ENCODE measurements around the gene ZBTB8B. TPM values are rescaled to one million over a fixed set of nuclear protein-coding genes. Genes with fewer than 3 reads are reported as not detected.
"Not testable (repeated sequence)": the region's sequence is repeated elsewhere in the genome, so short reads cannot be mapped to it uniquely, and the experiment has no call there.

ZBTB8B gene
- total RNA-seq, 1 donor from 2014 or later, result 1.9 TPM

GRCh38 chr1:32466761-32467160 is 1.9 kb downstream of the ZBTB8B start:
- H3K27ac Mint-ChIP-seq, result no peak overlapping the region
- peaks cover 4% of the 10 kb centered on the region for H3K4me1 Mint-ChIP-seq (ENCODE audit: unreplicated experiment)
- no peaks in the 10 kb centered on the region for H3K9me3 Mint-ChIP-seq
- H3K36me3 Mint-ChIP-seq, result no peaks in the 10 kb centered on the region
- TF ChIP-seq, protein P1, sequence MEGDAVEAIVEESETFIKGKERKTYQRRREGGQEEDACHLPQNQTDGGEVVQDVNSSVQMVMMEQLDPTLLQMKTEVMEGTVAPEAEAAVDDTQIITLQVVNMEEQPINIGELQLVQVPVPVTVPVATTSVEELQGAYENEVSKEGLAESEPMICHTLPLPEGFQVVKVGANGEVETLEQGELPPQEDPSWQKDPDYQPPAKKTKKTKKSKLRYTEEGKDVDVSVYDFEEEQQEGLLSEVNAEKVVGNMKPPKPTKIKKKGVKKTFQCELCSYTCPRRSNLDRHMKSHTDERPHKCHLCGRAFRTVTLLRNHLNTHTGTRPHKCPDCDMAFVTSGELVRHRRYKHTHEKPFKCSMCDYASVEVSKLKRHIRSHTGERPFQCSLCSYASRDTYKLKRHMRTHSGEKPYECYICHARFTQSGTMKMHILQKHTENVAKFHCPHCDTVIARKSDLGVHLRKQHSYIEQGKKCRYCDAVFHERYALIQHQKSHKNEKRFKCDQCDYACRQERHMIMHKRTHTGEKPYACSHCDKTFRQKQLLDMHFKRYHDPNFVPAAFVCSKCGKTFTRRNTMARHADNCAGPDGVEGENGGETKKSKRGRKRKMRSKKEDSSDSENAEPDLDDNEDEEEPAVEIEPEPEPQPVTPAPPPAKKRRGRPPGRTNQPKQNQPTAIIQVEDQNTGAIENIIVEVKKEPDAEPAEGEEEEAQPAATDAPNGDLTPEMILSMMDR (conservative IDR thresholded peaks at IDR 0.05), result no peak
- H3K4me3 Mint-ChIP-seq, result no peak overlapping the region
- peaks cover 7% of the 10 kb centered on the region for H3K27me3 Mint-ChIP-seq
- no peak for DNase-seq (ENCODE audit: extremely low spot score, unreplicated experiment)

DNA sequence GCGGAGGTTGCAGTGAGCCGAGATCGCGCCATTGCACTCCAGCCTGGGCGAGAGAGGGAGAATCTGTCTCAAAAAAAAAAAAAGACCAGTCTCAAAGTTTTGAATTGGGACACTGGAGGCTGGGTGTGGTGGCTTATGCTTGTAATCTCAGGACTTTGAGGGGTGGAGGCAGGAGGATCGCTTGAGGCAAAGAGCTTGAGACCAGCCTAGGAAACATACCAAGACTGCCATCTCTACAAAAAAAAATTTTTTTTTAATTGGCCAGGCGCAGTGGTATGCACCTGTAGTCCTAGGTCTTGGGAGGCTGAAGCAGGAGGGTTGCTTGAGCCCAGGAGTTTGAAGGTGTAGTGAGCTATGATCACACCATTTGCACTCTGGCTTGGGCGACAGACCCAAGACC is 3.9 kb downstream of the ZBTB8B start:
- Mint-ChIP-seq H3K27ac (no peak overlapping the region), H3K27me3 (no peaks in the 10 kb centered on the region), H3K36me3 (no peaks in the 10 kb centered on the region), H3K4me1 (ENCODE audit: unreplicated experiment) (peaks cover 4% of the 10 kb centered on the region), H3K9me3 (no peaks in the 10 kb centered on the region), H3K4me3 (no peak overlapping the region)
- no peak for DNase-seq (ENCODE audit: extremely low spot score, unreplicated experiment)
- TF ChIP-seq, protein P1 (conservative IDR thresholded peaks at IDR 0.05), result no peak

DNA sequence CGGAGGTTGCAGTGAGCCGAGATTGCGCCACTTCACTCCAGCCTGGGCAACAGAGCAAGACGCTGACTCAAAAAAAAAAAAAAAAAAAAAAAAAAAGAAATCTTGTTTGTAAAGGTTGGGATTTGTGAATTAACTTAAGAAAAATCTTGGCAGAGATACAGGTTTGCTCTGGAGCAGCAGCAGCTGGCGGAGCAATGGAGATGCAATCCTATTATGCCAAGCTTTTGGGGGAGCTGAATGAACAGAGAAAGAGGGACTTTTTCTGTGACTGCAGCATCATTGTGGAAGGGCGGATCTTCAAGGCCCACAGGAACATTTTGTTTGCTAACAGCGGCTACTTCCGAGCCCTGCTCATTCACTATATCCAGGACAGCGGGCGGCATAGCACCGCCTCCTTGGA is 5.6 kb downstream of the ZBTB8B start:
- no peak overlapping the region for H3K4me3 Mint-ChIP-seq
- no peaks in the 10 kb centered on the region for H3K27me3 Mint-ChIP-seq
- TF ChIP-seq, protein P1 (conservative IDR thresholded peaks at IDR 0.05), result no peak
- no peak overlapping the region for H3K27ac Mint-ChIP-seq
- H3K36me3 Mint-ChIP-seq, result no peaks in the 10 kb centered on the region
- H3K9me3 Mint-ChIP-seq, result no peaks in the 10 kb centered on the region
- no peak for DNase-seq (ENCODE audit: extremely low spot score, unreplicated experiment)
- H3K4me1 Mint-ChIP-seq (ENCODE audit: unreplicated experiment), result peaks cover 7% of the 10 kb centered on the region

DNA sequence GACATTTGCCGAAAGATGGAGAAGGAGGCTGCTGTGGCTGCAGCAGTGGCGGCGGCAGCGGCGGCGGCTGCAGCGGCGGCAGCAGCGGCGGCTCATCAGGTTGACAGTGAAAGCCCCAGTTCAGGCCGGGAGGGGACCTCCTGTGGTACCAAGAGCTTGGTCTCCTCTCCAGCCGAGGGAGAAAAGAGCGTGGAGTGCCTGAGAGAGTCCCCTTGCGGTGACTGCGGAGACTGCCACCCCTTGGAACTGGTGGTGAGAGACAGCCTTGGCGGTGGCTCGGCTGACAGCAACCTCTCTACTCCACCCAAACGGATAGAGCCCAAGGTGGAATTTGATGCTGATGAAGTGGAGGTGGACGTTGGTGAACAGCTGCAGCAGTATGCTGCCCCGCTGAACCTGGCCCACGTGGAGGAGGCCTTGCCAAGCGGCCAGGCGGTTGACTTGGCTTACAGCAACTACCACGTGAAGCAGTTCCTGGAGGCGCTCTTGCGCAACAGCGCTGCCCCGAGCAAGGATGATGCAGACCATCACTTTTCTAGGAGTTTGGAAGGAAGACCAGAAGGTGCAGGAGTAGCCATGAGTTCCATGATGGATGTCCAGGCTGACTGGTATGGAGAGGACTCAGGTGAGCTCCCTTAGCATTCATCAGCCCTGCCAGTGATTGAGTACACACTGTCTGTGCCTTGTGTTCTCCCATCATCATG is 6.3 kb downstream of the ZBTB8B start:
- Mint-ChIP-seq H3K36me3 (no peaks in the 10 kb centered on the region), H3K4me3 (no peak overlapping the region), H3K9me3 (no peaks in the 10 kb centered on the region), H3K27me3 (no peaks in the 10 kb centered on the region), H3K4me1 (ENCODE audit: unreplicated experiment) (peaks cover 5% of the 10 kb centered on the region), H3K27ac (no peak overlapping the region)
- TF ChIP-seq, protein P1 (conservative IDR thresholded peaks at IDR 0.05), result peak; percentile 48
- DNase-seq (ENCODE audit: extremely low spot score, unreplicated experiment), result no peak

DNA sequence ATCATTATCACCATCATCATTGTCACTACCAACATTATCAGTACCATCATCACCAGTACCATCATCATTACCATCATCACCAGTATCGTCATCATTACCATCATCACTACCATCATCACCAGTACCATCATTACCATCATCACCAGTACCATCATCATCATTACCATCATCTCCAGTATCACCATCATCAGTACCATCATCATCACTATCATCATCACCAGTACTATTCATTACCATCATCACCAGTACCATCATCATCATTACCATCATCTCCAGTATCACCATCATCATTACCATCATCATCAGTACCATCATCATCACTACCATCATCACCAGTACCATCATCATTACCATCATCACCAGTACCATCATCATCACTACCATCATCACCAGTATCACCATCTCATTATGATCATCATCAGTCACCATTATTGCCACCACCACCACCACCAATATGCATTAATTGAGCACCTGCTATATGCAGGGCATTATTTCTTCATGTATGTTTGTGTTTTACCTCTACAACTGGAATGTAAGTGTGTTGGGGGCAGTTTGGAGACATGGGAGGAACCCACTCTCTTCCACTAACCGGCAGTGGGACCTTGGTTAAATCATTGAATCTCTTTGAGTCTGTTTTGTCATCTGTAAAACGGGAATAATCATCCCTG is 7.0 kb downstream of the ZBTB8B start:
- no peak for DNase-seq (ENCODE audit: extremely low spot score, unreplicated experiment)
- Mint-ChIP-seq H3K27me3 (no peaks in the 10 kb centered on the region), H3K36me3 (no peaks in the 10 kb centered on the region), H3K4me3 (no peak overlapping the region), H3K9me3 (no peaks in the 10 kb centered on the region), H3K27ac (no peak overlapping the region), H3K4me1 (ENCODE audit: unreplicated experiment) (peaks cover 8% of the 10 kb centered on the region)
- TF ChIP-seq, protein P1 (conservative IDR thresholded peaks at IDR 0.05), result no peak

DNA sequence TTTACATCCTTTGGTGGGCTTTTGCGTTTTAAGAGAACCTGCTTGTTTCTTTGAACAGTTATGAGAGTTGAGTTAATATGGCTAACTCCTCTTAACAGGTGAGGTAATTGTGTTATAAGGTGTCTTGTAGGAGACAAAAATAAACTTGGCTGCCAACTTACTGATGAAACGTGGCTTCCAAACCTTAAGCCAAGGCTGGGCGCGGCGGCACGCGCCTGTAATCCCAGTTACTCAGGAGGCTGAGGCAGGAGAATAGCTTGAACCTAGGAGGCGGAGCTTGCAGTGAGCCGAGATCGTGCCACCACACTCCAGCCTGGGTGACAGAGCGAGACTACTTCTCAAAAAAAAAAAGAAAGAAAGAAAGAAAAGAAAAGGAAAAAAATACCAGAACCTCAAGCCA is 8.1 kb downstream of the ZBTB8B start:
- H3K36me3 Mint-ChIP-seq; DNase-seq (ENCODE audit: extremely low spot score, unreplicated experiment); H3K4me3 Mint-ChIP-seq; H3K4me1 Mint-ChIP-seq (ENCODE audit: unreplicated experiment); H3K9me3 Mint-ChIP-seq; H3K27me3 Mint-ChIP-seq; H3K27ac Mint-ChIP-seq: not testable (repeated sequence)
